Stimulated activated CD4-positive, alpha-beta T cell treated with anti-CD3 and anti-CD28 coated beads, Interleukin-12 subunit alpha, Interleukin-12 subunit beta, amount 100 ng/mL, for 4 hours (primary cell): ENCODE data around the gene IL12B.
"Not testable (repeated sequence)": the region's sequence is repeated elsewhere in the genome, so short reads cannot be mapped to it uniquely, and the experiment has no call there.

Experiments used
- DNase-seq: peaks from one replicate; pipeline ENCODE4 v3.0.0-alpha.2; 2020

The IL12B gene

DNA sequence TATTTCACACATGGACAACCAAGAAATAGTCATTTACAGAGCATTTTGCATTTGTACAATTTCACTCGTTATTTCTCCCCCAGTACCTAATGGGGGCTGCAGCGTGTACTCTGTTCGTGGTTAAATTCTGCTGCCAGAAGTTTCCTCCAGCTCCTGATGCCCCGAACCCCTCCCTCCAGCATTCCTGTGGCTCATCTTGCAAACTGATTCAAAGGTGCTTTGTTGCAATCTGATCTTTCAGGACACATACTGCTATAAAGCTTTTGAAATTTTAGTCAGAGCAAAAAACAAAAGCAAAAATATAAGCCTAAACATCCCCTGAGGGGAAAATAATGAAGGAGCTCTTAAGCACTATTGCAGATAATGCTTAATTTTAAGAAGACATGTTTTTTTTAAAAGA lies 39.5 kb downstream of the IL12B start:
- no peak for DNase-seq

DNA sequence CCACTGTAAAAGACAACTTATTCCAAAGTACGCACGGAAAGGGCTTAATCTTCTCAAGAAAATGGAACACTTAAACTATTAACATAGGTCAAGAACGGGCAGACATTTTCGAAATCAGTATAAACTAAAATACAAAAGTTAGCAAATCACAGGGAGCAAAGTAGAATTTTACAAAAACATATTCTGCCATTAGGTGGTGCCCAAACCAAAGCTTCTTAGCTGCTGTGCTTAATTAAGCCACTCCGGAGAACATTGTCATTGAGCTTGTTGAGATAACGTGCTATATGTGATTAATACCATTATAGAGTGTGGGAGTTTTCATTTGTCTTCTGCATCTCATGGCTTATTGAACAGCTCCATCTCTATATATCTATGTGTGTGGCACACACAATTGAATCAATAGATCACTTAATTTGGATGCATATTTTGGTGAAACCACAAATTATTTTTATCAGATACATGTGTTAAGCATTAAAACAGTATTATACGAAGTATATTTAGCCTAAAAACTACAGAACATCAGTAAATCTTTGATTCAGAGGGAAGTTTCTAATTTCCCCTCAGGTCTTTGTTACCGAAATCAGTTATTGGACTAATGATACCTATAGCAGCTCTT lies 43.8 kb downstream of the IL12B start:
- DNase-seq = no peak

DNA sequence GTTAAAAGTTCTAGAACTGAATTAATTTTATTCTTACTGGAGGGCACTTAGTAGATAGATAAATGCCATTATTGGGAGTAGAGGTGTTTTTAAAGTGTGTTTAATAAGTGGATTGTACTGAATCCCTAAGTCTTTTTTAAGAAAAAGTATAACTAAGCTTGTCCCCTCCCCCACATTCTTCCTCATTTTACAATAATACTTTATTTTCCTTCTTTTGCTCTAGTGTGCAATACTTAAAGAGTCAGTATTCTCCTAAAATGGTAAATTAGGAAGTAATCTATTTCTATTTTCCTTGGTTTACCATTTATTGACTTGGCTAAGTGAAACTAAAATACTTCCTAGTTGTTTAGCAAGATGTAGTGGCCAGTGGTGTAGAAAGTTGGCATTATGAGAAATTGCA lies 55.6 kb downstream of the IL12B start:
- DNase-seq = no peak

DNA sequence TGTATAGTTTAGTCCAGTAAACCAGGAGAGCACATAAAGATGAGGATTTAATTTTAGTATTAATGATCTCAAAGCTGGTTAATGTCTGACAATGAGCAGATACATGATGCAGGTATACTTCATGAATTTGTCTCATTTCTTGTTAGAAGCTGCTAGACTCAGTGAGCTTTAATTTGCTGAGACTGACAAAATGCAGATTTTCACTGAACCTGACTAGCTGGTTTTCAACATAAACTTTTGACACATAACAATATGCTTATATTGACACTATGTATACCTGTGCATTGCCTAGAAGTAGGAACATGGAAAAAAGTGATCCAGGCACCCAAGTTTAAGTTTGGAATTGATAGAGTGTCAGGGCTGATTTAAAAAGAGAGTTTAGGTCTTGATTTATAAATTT lies 56.4 kb downstream of the IL12B start:
- DNase-seq = no peak

DNA sequence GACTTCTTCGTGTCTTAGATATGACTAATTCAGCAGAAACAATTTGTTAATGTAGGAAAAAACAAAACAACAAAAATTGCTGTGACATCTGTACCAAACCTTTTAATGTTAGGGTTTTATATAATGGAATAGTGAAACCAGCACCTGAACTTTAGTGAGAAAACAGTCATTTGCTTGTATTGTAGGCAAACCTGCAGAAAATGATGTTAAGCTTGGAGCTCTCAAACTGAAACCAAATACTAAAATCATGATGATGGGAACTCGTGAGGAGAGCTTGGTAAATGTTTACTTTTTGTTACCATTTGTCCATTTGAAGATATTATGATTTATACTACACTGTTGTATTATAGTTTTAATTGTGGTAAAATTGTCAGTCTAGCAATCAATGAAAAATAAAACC lies 60.6 kb downstream of the IL12B start:
- no peak for DNase-seq

DNA sequence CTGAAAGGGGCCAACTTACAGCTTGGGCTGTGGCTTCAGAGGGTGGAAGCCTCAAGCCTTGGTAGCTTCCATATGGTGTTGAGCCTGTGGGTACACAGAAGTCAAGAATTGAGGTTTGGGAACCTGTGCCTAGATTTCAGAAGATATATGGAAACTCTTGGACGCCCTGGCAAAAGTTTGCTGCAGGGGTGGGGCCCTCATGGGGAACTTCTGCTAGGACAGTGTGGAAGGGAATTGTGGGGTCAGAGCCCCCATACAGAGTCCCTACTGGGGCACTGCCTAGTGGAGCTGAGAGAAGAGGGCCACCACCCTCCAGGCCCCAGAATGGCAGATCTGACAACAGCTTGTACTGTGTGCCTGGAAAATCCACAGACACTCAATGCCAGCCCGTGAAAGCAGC lies 63.5 kb downstream of the IL12B start:
- DNase-seq = not testable (repeated sequence)
